PC-9 (cell line): ENCODE data around the gene MARK2. TPM values are rescaled to one million over a fixed set of nuclear protein-coding genes. Genes with fewer than 3 reads are reported as not detected.
"Not testable (repeated sequence)": the region's sequence is repeated elsewhere in the genome, so short reads cannot be mapped to it uniquely, and the experiment has no call there.

Experiments used
- BruUV-seq: library from RNA; stranded (reverse); fragments of 400-500 nt; replicated peaks from 2 replicates; lab custom pipeline; 2021; lab: Mats Ljungman, UMichigan
- CTCF ChIA-PET: fragments of 300-600 bp; sonication (Branson Sonifier 250); formaldehyde crosslinking; loops from one replicate; lab custom pipeline; 2022; ENCODE audit warnings: antibody characterized with exemption; lab: Charles Lee
- POLR2A ChIA-PET: fragments of 300-600 bp; sonication (Branson Sonifier 250); formaldehyde crosslinking; loops from one replicate; lab custom pipeline; 2022; ENCODE audit warnings: antibody characterized with exemption; ENCODE audit not compliant: unreplicated experiment; lab: Charles Lee
- DNase-seq, 2 experiments: peaks; one replicate each; pipeline versions ENCODE4 v3.0.0 to v3.0.0-alpha.2; 2015 to 2022; ENCODE audit warnings: mixed read lengths in 1 of 2
- H2AFZ ChIP-seq: fragments of 200-600 bp; sonication (generic); 2 replicates; pipeline ENCODE4 v1.8.1; 2017; ENCODE audit warnings: antibody characterized with exemption
- H3F3A ChIP-seq: fragments of 200-600 bp; sonication (generic); 2 replicates; pipeline ENCODE4 v1.8.1; 2017; ENCODE audit warnings: antibody characterized with exemption, mild to moderate bottlenecking, low read depth; ENCODE audit not compliant: insufficient read depth
- H3K27ac ChIP-seq: fragments of 200-600 bp; sonication (generic); 2 replicates; pipeline ENCODE4 v1.6.1; 2016; ENCODE audit warnings: mixed run types
- H3K27me3 ChIP-seq: fragments of 200-600 bp; sonication (generic); 2 replicates; pipeline ENCODE4 v1.6.1; 2016; ENCODE audit warnings: low read depth, mixed run types; ENCODE audit not compliant: insufficient read depth
- H3K36me3 ChIP-seq: fragments of 200-600 bp; sonication (generic); 2 replicates; pipeline ENCODE4 v1.6.1; 2016; ENCODE audit warnings: low read depth, mixed run types
- H3K4me1 ChIP-seq: fragments of 200-600 bp; sonication (generic); replicated peaks from 2 replicates; pipeline ENCODE4 v1.6.1; 2016; ENCODE audit warnings: mixed run types; ENCODE audit not compliant: insufficient read depth
- H3K4me2 ChIP-seq: fragments of 200-600 bp; sonication (generic); 2 replicates; pipeline ENCODE4 v1.6.1; 2017; ENCODE audit warnings: mixed run types
- H3K4me3 ChIP-seq: fragments of 200-600 bp; sonication (generic); 2 replicates; pipeline ENCODE4 v1.6.1; 2016; ENCODE audit warnings: mixed run types
- H3K79me2 ChIP-seq: fragments of 200-600 bp; sonication (generic); 2 replicates; pipeline ENCODE4 v1.6.1; 2017; ENCODE audit warnings: low read depth, mixed run types
- H3K9me2 ChIP-seq: fragments of 200-600 bp; sonication (generic); 2 replicates; pipeline ENCODE4 v1.8.1; 2017; ENCODE audit warnings: mild to moderate bottlenecking; ENCODE audit not compliant: insufficient read depth
- H3K9me3 ChIP-seq: fragments of 200-600 bp; sonication (generic); 2 replicates; pipeline ENCODE4 v1.8.1; 2016; ENCODE audit warnings: low read depth; ENCODE audit not compliant: insufficient read depth
- H4K20me1 ChIP-seq: fragments of 200-600 bp; sonication (generic); 2 replicates; pipeline ENCODE4 v1.8.1; 2017; ENCODE audit not compliant: insufficient read depth
- CTCF ChIP-seq: fragments of 200-600 bp; sonication (generic); conservative IDR thresholded peaks from 2 replicates; pipeline ENCODE4 v1.6.1; 2017; ENCODE audit warnings: mixed run types, antibody characterized with exemption, mild to moderate bottlenecking, moderate library complexity
- EZH2 ChIP-seq: fragments of 200-600 bp; sonication (generic); IDR thresholded peaks from 2 replicates; pipeline ENCODE4 v1.8.0; 2017; ENCODE audit warnings: antibody characterized with exemption, low read depth
- intact Hi-C: fragments of 100-400 bp; cut with micrococcal nuclease; formaldehyde crosslinking; loops from one replicate; pipeline ENCODE4 v1.10.0; 2022; ENCODE audit not compliant: unreplicated experiment
- total RNA-seq: library from RNA; stranded (reverse); gene quantifications from 2 replicates; pipeline ENCODE4 v1.2.3, GENCODE V29; 2021

MARK2 gene
- total RNA-seq, 1 experiment from 2014 or later = 65.0 TPM

- Histone ChIP-seq H3K9me2 (no peaks in the 10 kb centered on the region), H3K36me3 (no peaks in the 10 kb centered on the region), H3K4me2 (peak overlapping the region; percentile 72), H2AFZ (no peak overlapping the region), H3K79me2 (no peaks in the 10 kb centered on the region), H3K4me1 (peaks cover 46% of the 10 kb centered on the region), H4K20me1 (no peaks in the 10 kb centered on the region), H3K27me3 (no peaks in the 10 kb centered on the region), H3K27ac (peak overlapping the region; percentile 89), H3K9me3 (no peaks in the 10 kb centered on the region), H3K4me3 (no peak overlapping the region; the same call in 1 of the 2 replicates), H3F3A (peaks cover 48% of the 10 kb centered on the region)
- ChIA-PET POLR2A (interaction anchor here (0.5 kb wide), 1 partner anchor 37 kb away, joined by 4 read pairs; no protein-coding TSS in a partner anchor), CTCF (interaction anchor here (2.4 kb wide), 1 partner anchor 142 kb away, joined by 8 read pairs; no protein-coding TSS in a partner anchor)
- DNase-seq = peak; percentile 69 to 97
- BruUV-seq = no TSS peak
- intact Hi-C loops = loop anchor here (1.0 kb wide), 1 partner anchor 9 kb away; the partner anchor contains the start of gene SPINDOC
- TF ChIP-seq EZH2 = no peak
- no peak for TF ChIP-seq CTCF
Measured at GRCh38 chr11:63804259-63804658, 34.7 kb upstream of the MARK2 start.

- peaks cover 46% of the 10 kb centered on the region for H3K4me1 ChIP-seq
- TF ChIP-seq CTCF = no peak
- no peak for TF ChIP-seq EZH2
- no peak overlapping the region for H2AFZ ChIP-seq
- no peaks in the 10 kb centered on the region for H3K79me2 ChIP-seq
- no peak overlapping the region for H3K4me2 ChIP-seq
- H3K27ac ChIP-seq = no peak overlapping the region
- H3K9me2 ChIP-seq = no peaks in the 10 kb centered on the region
- H3K4me3 ChIP-seq = no peak overlapping the region
- H3K9me3 ChIP-seq = no peaks in the 10 kb centered on the region
- H3K36me3 ChIP-seq = no peaks in the 10 kb centered on the region
- H3F3A ChIP-seq = peaks cover 44% of the 10 kb centered on the region
- no peaks in the 10 kb centered on the region for H3K27me3 ChIP-seq
- intact Hi-C loops = no loop called here
- ChIA-PET CTCF (interaction anchor here (0.6 kb wide), 2 partner anchors 131 to 907 kb away, joined by 5 to 7 read pairs; no protein-coding TSS in a partner anchor), POLR2A (no interaction called here)
- H4K20me1 ChIP-seq = no peaks in the 10 kb centered on the region
- BruUV-seq = no TSS peak
- DNase-seq = no peak
Measured at GRCh38 chr11:63805844-63806415, 33.0 kb upstream of the MARK2 start.

GRCh38 chr11:63810383-63810782, 28.5 kb upstream of the MARK2 start:
- H3K36me3 ChIP-seq, CTCF ChIA-PET, H3F3A ChIP-seq, H3K27ac ChIP-seq, H4K20me1 ChIP-seq, DNase-seq, H2AFZ ChIP-seq, BruUV-seq, H3K4me2 ChIP-seq, H3K9me2 ChIP-seq, intact Hi-C loops, H3K27me3 ChIP-seq, POLR2A ChIA-PET, H3K4me3 ChIP-seq, H3K9me3 ChIP-seq: not testable (repeated sequence)
- Histone ChIP-seq H3K4me1 (peaks cover 21% of the 10 kb centered on the region), H3K79me2 (peaks cover 19% of the 10 kb centered on the region)
